HCT116 (cell line): ENCODE results near the gene AGAP1. TPM values are rescaled to one million over a fixed set of nuclear protein-coding genes. Genes with fewer than 3 reads are reported as not detected.

ENCODE experiments used
- ATAC-seq: fragments of 200-7000 bp; cut with Tn5 transposase; 2 replicates; pipeline ENCODE4 v1.9.1; 2020; ENCODE audit warnings: mild to moderate bottlenecking, moderate library complexity
- BruUV-seq: library from RNA; stranded (reverse); fragments of 400-500 nt; replicated peaks from 2 replicates; lab custom pipeline; 2021; lab: Mats Ljungman, UMichigan
- CTCF ChIA-PET: fragments of 300-600 bp; sonication (Branson Sonifier 250); formaldehyde crosslinking; loops from one replicate; lab custom pipeline; 2021; ENCODE audit warnings: antibody characterized with exemption; lab: Charles Lee
- POLR2A ChIA-PET: fragments of 300-600, 350-600 bp; sonication (Branson Sonifier 250); formaldehyde crosslinking; loops from one replicate; lab custom pipeline; 2021; ENCODE audit warnings: antibody characterized with exemption; lab: Charles Lee
- RAD21 ChIA-PET, 2 experiments: fragments of 300-600 bp; sonication (Branson Sonifier 250); formaldehyde crosslinking; loops; one replicate each; lab custom pipeline; 2023; ENCODE audit warnings: low total read pairs in 2 of 2; ENCODE audit not compliant: uncharacterized antibody in 2 of 2, unreplicated experiment in 2 of 2, low non-redundant PET in 1 of 2; lab: Charles Lee
- DNase-seq: peaks from one replicate; pipeline ENCODE4 v3.0.0-alpha.2; 2010; ENCODE audit warnings: low read depth, low spot score
- H2AFZ ChIP-seq: fragments of 200-600 bp; shearing (Covaris generic), sonication (generic); 2 replicates; pipeline ENCODE4 v1.6.1; 2017; ENCODE audit warnings: low read depth, mixed run types, mixed read lengths, antibody characterized with exemption, low read length; ENCODE audit not compliant: poor library complexity, severe bottlenecking
- H3K27ac ChIP-seq: 2 replicates; pipeline ENCODE4 v1.5.1; 2012; ENCODE audit warnings: low read depth, low read length
- H3K27me3 ChIP-seq: fragments of 200-600 bp; sonication (generic); 2 replicates; pipeline ENCODE4 v1.6.1; 2016; ENCODE audit warnings: mixed run types, low read length, mixed read lengths; ENCODE audit not compliant: insufficient read depth
- H3K36me3 ChIP-seq, 2 experiments: fragments of 200-500 bp in 1 of 2; fragments of 200-600 bp in 1 of 2; sonication (Bioruptor generic) in 1 of 2; sonication (generic) in 1 of 2; 2 replicates each; pipeline versions ENCODE4 v1.5.1 to v1.6.1; 2014 to 2016; ENCODE audit warnings: low read length in 2 of 2, inconsistent platforms in 1 of 2, mixed read lengths in 1 of 2, mixed run types in 1 of 2; ENCODE audit not compliant: insufficient read depth in 2 of 2, control insufficient read depth in 1 of 2
- H3K4me1 ChIP-seq, 2 experiments: fragments of 200-600 bp in 1 of 2; sonication (generic) in 1 of 2; 2 replicates each; pipeline versions ENCODE4 v1.5.1 to v1.6.1; 2012 to 2017; ENCODE audit warnings: low read length in 2 of 2, inconsistent platforms in 1 of 2, mild to moderate bottlenecking in 1 of 2, mixed read lengths in 1 of 2, mixed run types in 1 of 2, moderate library complexity in 1 of 2; ENCODE audit not compliant: insufficient read depth in 2 of 2, control insufficient read depth in 1 of 2
- H3K4me2 ChIP-seq: fragments of 200-600 bp; sonication (generic); 2 replicates; pipeline ENCODE4 v1.6.1; 2017; ENCODE audit warnings: mixed run types, low read length, mixed read lengths
- H3K4me3 ChIP-seq, 2 experiments: fragments of 200-600 bp in 1 of 2; sonication (generic) in 1 of 2; replicated peaks in 1 of 2; 2 replicates each; pipeline ENCODE4 v1.5.1; 2011 to 2016; ENCODE audit warnings: low read length in 2 of 2, control low read depth in 1 of 2, low read depth in 1 of 2, mild to moderate bottlenecking in 1 of 2, mixed read lengths in 1 of 2, mixed run types in 1 of 2
- H3K79me2 ChIP-seq: fragments of 200-600 bp; sonication (generic); 2 replicates; pipeline ENCODE4 v1.6.1; 2017; ENCODE audit warnings: mild to moderate bottlenecking, mixed run types, low read length, moderate library complexity, mixed read lengths; ENCODE audit not compliant: insufficient read depth
- H3K9ac ChIP-seq: fragments of 200-600 bp; sonication (generic); 2 replicates; pipeline ENCODE4 v1.6.1; 2016; ENCODE audit warnings: low read length, mixed read lengths
- H3K9me2 ChIP-seq: fragments of 200-600 bp; sonication (generic), shearing (Covaris generic); 2 replicates; pipeline ENCODE4 v1.6.1; 2017; ENCODE audit warnings: mixed run types, mild to moderate bottlenecking, moderate library complexity; ENCODE audit not compliant: insufficient read depth
- H3K9me3 ChIP-seq, 2 experiments: fragments of 200-500 bp in 1 of 2; fragments of 200-600 bp in 1 of 2; sonication (Bioruptor generic) in 1 of 2; sonication (generic) in 1 of 2; 2 replicates each; pipeline ENCODE4 v1.6.1; 2014 to 2017; ENCODE audit warnings: low read length in 2 of 2, mixed read lengths in 2 of 2, inconsistent platforms in 1 of 2, low read depth in 1 of 2, mild to moderate bottlenecking in 1 of 2, mixed run types in 1 of 2, moderate library complexity in 1 of 2; ENCODE audit not compliant: control insufficient read depth in 1 of 2, insufficient read depth in 1 of 2
- H4K20me1 ChIP-seq: fragments of 200-600 bp; sonication (generic), shearing (Covaris generic); 2 replicates; pipeline ENCODE4 v1.6.1; 2017; ENCODE audit warnings: mixed run types, mild to moderate bottlenecking, moderate library complexity; ENCODE audit not compliant: insufficient read depth
- ATF3 ChIP-seq: IDR thresholded peaks from 2 replicates; pipeline ENCODE4 v1.6.1; 2012
- CBX3 ChIP-seq: IDR thresholded peaks from 2 replicates; pipeline ENCODE4 v1.6.1; 2012; ENCODE audit warnings: low read depth
- CTCF ChIP-seq, 3 experiments: fragments of 200-600 bp in 1 of 3; sonication (generic) in 1 of 3; IDR thresholded peaks in 2 of 3; conservative IDR thresholded peaks in 1 of 3; 2 replicates each; pipeline ENCODE4 v1.5.1; 2012 to 2017; ENCODE audit warnings: low read depth in 2 of 3, low read length in 2 of 3, antibody characterized with exemption in 1 of 3, borderline replicate concordance in 1 of 3, control low read depth in 1 of 3, mild to moderate bottlenecking in 1 of 3, mixed read lengths in 1 of 3, mixed run types in 1 of 3, moderate library complexity in 1 of 3; ENCODE audit not compliant: insufficient read depth in 1 of 3
- EGR1 ChIP-seq: IDR thresholded peaks from 2 replicates; pipeline ENCODE4 v1.6.1; 2012; ENCODE audit warnings: low read depth
- FOSL1 ChIP-seq: IDR thresholded peaks from 2 replicates; pipeline ENCODE4 v1.6.1; 2012; ENCODE audit warnings: low read depth
- POLR2A ChIP-seq: IDR thresholded peaks from 2 replicates; pipeline ENCODE4 v1.7.0; 2011; ENCODE audit warnings: borderline replicate concordance; ENCODE audit not compliant: insufficient read depth, insufficient read length; ENCODE audit errors: extremely low read depth
- POLR2AphosphoS5 ChIP-seq: IDR thresholded peaks from 2 replicates; pipeline ENCODE4 v1.6.1; 2011; ENCODE audit warnings: mild to moderate bottlenecking, low read depth, low read length, moderate library complexity
- RAD21 ChIP-seq: IDR thresholded peaks from 2 replicates; pipeline ENCODE4 v1.6.1; 2012; ENCODE audit warnings: low read depth, mild to moderate bottlenecking
- SP1 ChIP-seq: IDR thresholded peaks from 2 replicates; pipeline ENCODE4 v1.6.1; 2012; ENCODE audit warnings: low read depth
- SRF ChIP-seq: IDR thresholded peaks from 2 replicates; pipeline ENCODE4 v1.6.1; 2012; ENCODE audit warnings: low read depth
- TCF7L2 ChIP-seq: IDR thresholded peaks from 2 replicates; pipeline ENCODE4 v1.7.0; 2011; ENCODE audit warnings: borderline replicate concordance, inconsistent platforms; ENCODE audit not compliant: insufficient read depth, insufficient read length; ENCODE audit errors: extremely low read depth
- ZBTB33 ChIP-seq: IDR thresholded peaks from 2 replicates; pipeline ENCODE4 v1.6.1; 2011; ENCODE audit warnings: mild to moderate bottlenecking, low read length, moderate library complexity; ENCODE audit not compliant: insufficient replicate concordance; ENCODE audit errors: extremely low read depth
- ZNF274 ChIP-seq: fragments of 200-500 bp; sonication (Bioruptor generic); IDR thresholded peaks from 2 replicates; pipeline ENCODE4 v1.6.1; 2014; ENCODE audit warnings: mild to moderate bottlenecking, low read depth, low read length, inconsistent platforms
- intact Hi-C: fragments of 100-400 bp; cut with micrococcal nuclease; formaldehyde crosslinking; loops from 2 replicates; pipeline ENCODE4 v1.10.0; 2022
- total RNA-seq: library from RNA; stranded (reverse); gene quantifications from one replicate; pipeline ENCODE4 v1.2.1, GENCODE V29; 2021; ENCODE audit not compliant: unreplicated experiment

AGAP1 gene
- total RNA-seq, 1 experiment from 2014 or later = 43.8 TPM

GRCh38 chr2:235954281-235954680, 460.4 kb downstream of the AGAP1 start:
- no peaks in the 10 kb centered on the region for H3K79me2 ChIP-seq
- no peaks in the 10 kb centered on the region for H3K36me3 ChIP-seq
- H3K4me1 ChIP-seq = no peaks in the 10 kb centered on the region
- DNase-seq (no peak), ATAC-seq (no peak)
- POLR2A ChIA-PET = no interaction called here
- CTCF ChIA-PET = no interaction called here
- H2AFZ ChIP-seq = no peak overlapping the region
- no peaks in the 10 kb centered on the region for H3K27me3 ChIP-seq
- H3K4me3 ChIP-seq = no peak overlapping the region
- TF ChIP-seq FOSL1 (no peak), SRF (no peak), CBX3 (no peak), POLR2AphosphoS5 (no peak), SP1 (no peak), TCF7L2 (no peak), ZNF274 (no peak), CTCF (IDR thresholded peaks at IDR 0.05 in 2 of 3, conservative IDR thresholded peaks at IDR 0.05 in 1 of 3; ENCODE audit: borderline replicate concordance in 1 of 3, insufficient read depth in 1 of 3, low read depth in 2 of 3, low read length in 2 of 3) (no peak), ATF3 (no peak), POLR2A (no peak), RAD21 (no peak), EGR1 (no peak), ZBTB33 (no peak)
- intact Hi-C loops = no loop called here
- H4K20me1 ChIP-seq = no peaks in the 10 kb centered on the region
- H3K9me3 ChIP-seq = no peaks in the 10 kb centered on the region
- RAD21 ChIA-PET = no interaction called here
- no peak overlapping the region for H3K9ac ChIP-seq
- no peak overlapping the region for H3K27ac ChIP-seq
- no peaks in the 10 kb centered on the region for H3K9me2 ChIP-seq
- BruUV-seq = no TSS peak
- H3K4me2 ChIP-seq = no peak overlapping the region
